Astrocyte (in vitro differentiated cells and primary cell): Measurements from ENCODE around the gene ACACA. TPM values are rescaled to one million over a fixed set of nuclear protein-coding genes. Genes with fewer than 3 reads are reported as not detected.
"Not testable (repeated sequence)": the region's sequence is repeated elsewhere in the genome, so short reads cannot be mapped to it uniquely, and the experiment has no call there.

Experiments used
- DNase-seq: peaks from one replicate; pipeline ENCODE4 v3.0.0-alpha.2; 2010; ENCODE audit warnings: low read depth
- FAIRE-seq: peaks from 2 replicates; lab custom pipeline; 2011; peaks lifted over from hg19 to GRCh38; lab: Jason Lieb, UNC
- H2AFZ ChIP-seq: 2 replicates; pipeline ENCODE4 v1.6.0; 2012; ENCODE audit warnings: low read depth, low read length, inconsistent platforms
- H3K27ac ChIP-seq: 2 replicates; pipeline ENCODE4 v1.5.1; 2011; ENCODE audit warnings: low read depth, low read length, inconsistent platforms
- H3K27me3 ChIP-seq: 2 replicates; pipeline ENCODE4 v1.6.0; 2011; ENCODE audit warnings: low read length, inconsistent platforms; ENCODE audit not compliant: insufficient read depth
- H3K36me3 ChIP-seq: 2 replicates; pipeline ENCODE4 v1.5.1; 2011; ENCODE audit warnings: low read length, inconsistent platforms; ENCODE audit not compliant: insufficient read depth
- H3K4me1 ChIP-seq: 2 replicates; pipeline ENCODE4 v1.5.1; 2011; ENCODE audit warnings: low read length, inconsistent platforms; ENCODE audit not compliant: insufficient read depth
- H3K4me2 ChIP-seq: 2 replicates; pipeline ENCODE4 v1.6.0; 2012; ENCODE audit warnings: low read length, inconsistent platforms
- H3K4me3 ChIP-seq: 2 replicates; pipeline ENCODE4 v1.5.1; 2011; ENCODE audit warnings: low read depth, mild to moderate bottlenecking, low read length, inconsistent platforms; ENCODE audit not compliant: insufficient read depth
- H3K79me2 ChIP-seq: 2 replicates; pipeline ENCODE4 v1.6.0; 2012; ENCODE audit warnings: mild to moderate bottlenecking, low read length, inconsistent platforms; ENCODE audit not compliant: insufficient read depth
- H3K9ac ChIP-seq: 2 replicates; pipeline ENCODE4 v1.6.0; 2012; ENCODE audit warnings: mild to moderate bottlenecking, low read length, inconsistent platforms
- H3K9me3 ChIP-seq: 2 replicates; pipeline ENCODE4 v1.5.1; 2012; ENCODE audit warnings: low read depth, mild to moderate bottlenecking, low read length, inconsistent platforms; ENCODE audit not compliant: insufficient read depth
- H4K20me1 ChIP-seq: 2 replicates; pipeline ENCODE4 v1.6.0; 2012; ENCODE audit warnings: low read length, inconsistent platforms; ENCODE audit not compliant: insufficient read depth
- H3K27ac Mint-ChIP-seq: one replicate; pipeline ENCODE4 v1.8.0; 2021; ENCODE audit warnings: mild to moderate bottlenecking, mixed read lengths; ENCODE audit not compliant: unreplicated experiment
- H3K27me3 Mint-ChIP-seq: one replicate; pipeline ENCODE4 v1.8.0; 2021; ENCODE audit warnings: low read depth, mixed read lengths; ENCODE audit not compliant: unreplicated experiment
- H3K36me3 Mint-ChIP-seq: one replicate; pipeline ENCODE4 v1.8.0; 2021; ENCODE audit warnings: low read depth, mixed read lengths; ENCODE audit not compliant: unreplicated experiment
- H3K4me1 Mint-ChIP-seq: one replicate; pipeline ENCODE4 v1.8.0; 2021; ENCODE audit warnings: low read depth, mixed read lengths; ENCODE audit not compliant: unreplicated experiment
- H3K4me3 Mint-ChIP-seq: one replicate; pipeline ENCODE4 v1.8.0; 2021; ENCODE audit warnings: mild to moderate bottlenecking, moderate library complexity, mixed read lengths; ENCODE audit not compliant: unreplicated experiment
- H3K9me3 Mint-ChIP-seq: one replicate; pipeline ENCODE4 v1.8.0; 2021; ENCODE audit warnings: mild to moderate bottlenecking, mixed read lengths; ENCODE audit not compliant: unreplicated experiment
- EZH2 ChIP-seq: IDR thresholded peaks from 2 replicates; pipeline ENCODE4 v1.6.1; 2012; ENCODE audit warnings: mild to moderate bottlenecking, low read length, inconsistent platforms; ENCODE audit not compliant: insufficient read depth
- total RNA-seq: library from RNA; stranded (reverse); gene quantifications from 2 replicates; pipeline ENCODE4 v1.2.1, GENCODE V29; 2021
- TF ChIP-seq, protein P1 (sequence below): IDR thresholded peaks from 2 replicates; pipeline ENCODE4 v1.5.1; 2011; ENCODE audit warnings: low read depth, mild to moderate bottlenecking, inconsistent platforms, low read length, moderate library complexity; ENCODE audit not compliant: insufficient read depth

ACACA gene
- total RNA-seq, 1 donor from 2014 or later, result 88.3 TPM

DNA sequence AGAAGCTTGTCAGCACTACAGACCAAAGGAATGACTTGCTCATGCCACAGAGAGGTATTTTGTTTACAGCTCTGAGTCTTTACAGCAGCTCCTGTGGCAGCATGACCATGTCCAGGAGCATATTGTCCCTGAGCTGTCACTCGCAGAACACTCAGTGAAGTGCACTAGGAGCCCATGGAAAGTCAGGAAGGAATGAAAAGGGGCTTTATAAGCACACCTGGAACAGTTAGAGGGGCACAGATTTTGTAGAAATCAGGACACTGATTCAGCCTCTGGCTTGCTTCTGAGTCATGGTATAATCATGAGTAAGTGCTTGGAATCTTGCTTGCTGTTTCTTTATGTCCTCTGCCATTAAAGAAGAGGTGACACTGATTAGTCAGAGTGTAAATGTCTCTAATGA lies 41.0 kb upstream of the ACACA start:
- Mint-ChIP-seq H3K4me1 (peaks cover 30% of the 10 kb centered on the region), H3K27ac (peak overlapping the region; percentile 73), H3K36me3 (peaks cover 11% of the 10 kb centered on the region), H3K27me3 (no peaks in the 10 kb centered on the region), H3K4me3 (no peak overlapping the region), H3K9me3 (no peaks in the 10 kb centered on the region)
- no peaks in the 10 kb centered on the region for H3K27me3 ChIP-seq
- peaks cover 7% of the 10 kb centered on the region for H3K36me3 ChIP-seq
- H3K79me2 ChIP-seq, result no peaks in the 10 kb centered on the region
- peak overlapping the region; percentile 54 for H3K4me2 ChIP-seq
- no peak overlapping the region for H3K4me3 ChIP-seq
- H4K20me1 ChIP-seq, result no peaks in the 10 kb centered on the region
- DNase-seq, result peak; percentile 44
- peaks cover 11% of the 10 kb centered on the region for H3K4me1 ChIP-seq
- H2AFZ ChIP-seq, result no peak overlapping the region
- TF ChIP-seq EZH2, result no peak
- TF ChIP-seq, protein P1, sequence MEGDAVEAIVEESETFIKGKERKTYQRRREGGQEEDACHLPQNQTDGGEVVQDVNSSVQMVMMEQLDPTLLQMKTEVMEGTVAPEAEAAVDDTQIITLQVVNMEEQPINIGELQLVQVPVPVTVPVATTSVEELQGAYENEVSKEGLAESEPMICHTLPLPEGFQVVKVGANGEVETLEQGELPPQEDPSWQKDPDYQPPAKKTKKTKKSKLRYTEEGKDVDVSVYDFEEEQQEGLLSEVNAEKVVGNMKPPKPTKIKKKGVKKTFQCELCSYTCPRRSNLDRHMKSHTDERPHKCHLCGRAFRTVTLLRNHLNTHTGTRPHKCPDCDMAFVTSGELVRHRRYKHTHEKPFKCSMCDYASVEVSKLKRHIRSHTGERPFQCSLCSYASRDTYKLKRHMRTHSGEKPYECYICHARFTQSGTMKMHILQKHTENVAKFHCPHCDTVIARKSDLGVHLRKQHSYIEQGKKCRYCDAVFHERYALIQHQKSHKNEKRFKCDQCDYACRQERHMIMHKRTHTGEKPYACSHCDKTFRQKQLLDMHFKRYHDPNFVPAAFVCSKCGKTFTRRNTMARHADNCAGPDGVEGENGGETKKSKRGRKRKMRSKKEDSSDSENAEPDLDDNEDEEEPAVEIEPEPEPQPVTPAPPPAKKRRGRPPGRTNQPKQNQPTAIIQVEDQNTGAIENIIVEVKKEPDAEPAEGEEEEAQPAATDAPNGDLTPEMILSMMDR, result no peak
- no peak for FAIRE-seq
- peak overlapping the region; percentile 6 for H3K9ac ChIP-seq
- H3K27ac ChIP-seq, result peak overlapping the region; percentile 54
- H3K9me3 ChIP-seq, result no peaks in the 10 kb centered on the region

DNA sequence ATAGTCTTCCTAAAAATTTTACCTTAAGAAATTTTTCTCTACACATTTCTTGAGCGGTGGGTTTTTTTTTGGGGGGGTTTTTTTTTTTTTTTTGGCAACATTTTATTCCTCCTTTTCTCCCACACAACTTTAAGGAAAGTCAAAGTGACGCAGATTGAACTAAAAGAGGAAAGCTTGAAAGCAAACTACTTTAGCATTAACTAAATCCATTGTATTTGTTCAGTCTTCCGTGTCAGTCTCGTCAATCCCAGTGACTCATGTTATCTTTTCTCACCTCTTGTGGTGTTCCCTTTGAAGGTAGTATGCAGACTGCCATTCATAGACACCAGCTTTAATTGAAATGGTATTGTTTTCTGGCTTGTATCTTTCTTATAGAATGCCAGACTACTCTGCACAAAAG lies 39.4 kb upstream of the ACACA start:
- DNase-seq, result peak; percentile 89
- H3K4me3 ChIP-seq, result no peak overlapping the region
- no peaks in the 10 kb centered on the region for H3K27me3 ChIP-seq
- H3K9me3 ChIP-seq, result no peaks in the 10 kb centered on the region
- peaks cover 20% of the 10 kb centered on the region for H3K36me3 ChIP-seq
- H4K20me1 ChIP-seq, result no peaks in the 10 kb centered on the region
- H3K4me2 ChIP-seq, result peak overlapping the region; percentile 8
- H2AFZ ChIP-seq, result no peak overlapping the region
- peak overlapping the region; percentile 34 for H3K27ac ChIP-seq
- TF ChIP-seq EZH2, result no peak
- TF ChIP-seq, protein P1, result no peak
- H3K9ac ChIP-seq, result no peak overlapping the region
- H3K4me3 Mint-ChIP-seq, result no peak overlapping the region
- H3K27ac Mint-ChIP-seq, result no peak overlapping the region
- H3K9me3 Mint-ChIP-seq, result no peaks in the 10 kb centered on the region
- peaks cover 10% of the 10 kb centered on the region for H3K36me3 Mint-ChIP-seq
- H3K4me1 ChIP-seq, result peaks cover 11% of the 10 kb centered on the region
- no peak for FAIRE-seq
- peaks cover 30% of the 10 kb centered on the region for H3K4me1 Mint-ChIP-seq
- no peaks in the 10 kb centered on the region for H3K79me2 ChIP-seq
- H3K27me3 Mint-ChIP-seq, result no peaks in the 10 kb centered on the region

DNA sequence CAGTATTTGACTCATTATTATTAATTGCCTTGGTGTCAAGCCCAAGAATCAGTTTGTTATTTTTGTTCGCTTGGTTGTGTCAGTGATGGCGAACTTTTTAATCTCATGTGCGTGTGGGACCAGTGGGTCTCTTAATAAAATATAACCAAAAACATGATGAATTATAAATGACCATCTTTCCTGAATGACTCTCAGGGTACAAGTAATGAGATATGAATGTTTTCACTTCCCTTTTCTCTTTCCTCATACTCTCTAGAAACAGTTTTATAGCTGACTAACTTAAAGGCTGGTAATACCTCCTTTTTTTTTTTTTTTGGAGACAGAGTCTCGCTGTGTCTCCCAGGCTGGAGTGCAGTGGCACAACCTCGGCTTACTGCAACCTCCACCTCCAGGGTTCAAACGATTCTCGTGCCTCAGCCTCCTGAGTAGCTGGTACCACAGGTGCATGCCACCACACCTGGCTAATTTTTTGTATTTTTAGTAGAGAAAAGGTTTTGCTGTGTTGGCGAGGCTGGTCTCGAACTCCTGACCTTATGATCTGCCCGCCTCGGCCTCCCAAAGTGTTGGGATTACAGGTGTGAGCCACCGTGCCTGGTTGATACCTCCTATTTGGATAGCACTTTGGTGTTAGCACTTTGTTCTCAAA lies 34.9 kb upstream of the ACACA start:
- peaks cover 39% of the 10 kb centered on the region for H3K36me3 ChIP-seq
- not testable (repeated sequence) for H3K27ac ChIP-seq, FAIRE-seq

More for the DNA sequence above, 34.9 kb upstream of the ACACA start:
- H3K9ac ChIP-seq, DNase-seq, H4K20me1 ChIP-seq, H3K4me3 Mint-ChIP-seq, H3K27ac Mint-ChIP-seq, H2AFZ ChIP-seq, H3K4me3 ChIP-seq, H3K4me1 ChIP-seq, H3K27me3 ChIP-seq, H3K9me3 ChIP-seq, H3K4me2 ChIP-seq, H3K36me3 Mint-ChIP-seq, H3K4me1 Mint-ChIP-seq, H3K79me2 ChIP-seq, H3K9me3 Mint-ChIP-seq, H3K27me3 Mint-ChIP-seq: not testable (repeated sequence)
